Pancreas (tissue), 10 donors: ENCODE measurements around the gene HASPIN. TPM values are rescaled to one million over a fixed set of nuclear protein-coding genes. Genes with fewer than 3 reads are reported as not detected.

ENCODE experiments used
- ATAC-seq, 4 donors: fragments of 200-7000 bp; cut with Tn5 transposase; one replicate each; pipeline versions ENCODE4 v1.8.0 to v1.9.1; 2020; ENCODE audit warnings: mild to moderate bottlenecking in 4 of 4, moderate library complexity in 4 of 4
- DNase-seq, 6 donors: peaks; one replicate each; pipeline ENCODE4 v3.0.0-alpha.2; 2020
- FAIRE-seq: peaks from 2 replicates; lab custom pipeline; 2012; peaks lifted over from hg19 to GRCh38; lab: Jason Lieb, UNC
- H3K27ac ChIP-seq, 4 donors: fragments of 200-600 bp; sonication (generic); 1 replicate in 3 of 4; 2 replicates in 1 of 4; pipeline versions ENCODE4 v1.5.0 to v1.8.0; 2020
- H3K27me3 ChIP-seq, 4 donors: fragments of 200-600 bp; one replicate each; pipeline ENCODE4 v1.8.0; 2021
- H3K36me3 ChIP-seq, 3 donors: fragments of 200-600 bp; sonication (generic) in 1 of 3; one replicate each; pipeline versions ENCODE4 v1.5.0 to v1.8.0; 2020 to 2021
- H3K4me1 ChIP-seq, 3 donors: fragments of 200-600 bp; one replicate each; pipeline ENCODE4 v1.8.0; 2021
- H3K4me3 ChIP-seq, 4 donors: fragments of 200-600 bp; sonication (generic) in 2 of 4; one replicate each; pipeline versions ENCODE4 v1.5.0 to v1.8.0; 2020 to 2021
- H3K9me3 ChIP-seq, 4 donors: fragments of 200-600 bp; one replicate each; pipeline ENCODE4 v1.8.0; 2021
- CTCF ChIP-seq, 4 donors: fragments of 200-600 bp; sonication (generic) in 3 of 4; IDR thresholded peaks; one replicate each; pipeline versions ENCODE4 v1.5.0 to v1.8.0; 2021; ENCODE audit warnings: antibody characterized with exemption in 4 of 4
- whole genome bisulfite sequencing, 2 donors: extraction: QIAGEN DNeasy Blood & Tissue Kit; methylation state at CpG; one replicate each; pipeline ENCODE4 v1.1.7; 2013; 5-methylcytosine and 5-hydroxymethylcytosine counted together
- intact Hi-C, 3 donors: fragments of 100-400 bp; cut with DNase I; formaldehyde crosslinking; loops; one replicate each; pipeline versions ENCODE4 v1.11.1 to v1.14.2; 2022
- polyA plus RNA-seq, 2 donors: library from polyadenylated mRNA; stranded (reverse); fragments of 200-250 nt; gene quantifications; one replicate each; pipeline ENCODE4 v1.2.3, GENCODE V29; 2013
- total RNA-seq, 6 donors: library from RNA; stranded (reverse); fragmentation: NEBNext Ultra II Directional in 4 of 6; extraction: Animal tissue kit (Norgen Biotek cat#: 25700) in 4 of 6; gene quantifications; one replicate each; pipeline versions ENCODE4 v1.2.1 to v1.2.4, GENCODE V29; 2021 to 2023
- donor health status: healthy with polysubstance abuse.
- donor health status: DM: no; HTN: no; CAD: no; lungs with moderate emphysema.
- donor health status: DM: no; HTN: no; CAD: no.
- donor health status: control.
- donor health status: control.
- donor health status: Bipolar disorder and iron deficiency.
- donor health status: DM: yes; HTN: yes; CAD: no.
- donor health status: DM: no; HTN: no; CAD: no.
- donor health status: DM: no; HTN: no; CAD: no.
- donor health status: DM: yes; HTN: yes; CAD: no.

HASPIN gene
- total and polyA plus RNA-seq, 8 donors = 0.05 to 0.31 (median 0.21) TPM; not detected in 2

GRCh38 chr17:3750296-3750695 lies 26.6 kb downstream of the HASPIN start:
- no peak for TF ChIP-seq CTCF (IDR thresholded peaks at IDR 0.05)
- intact Hi-C loops = no loop called here
- no peaks in the 10 kb centered on the region for H3K27me3 ChIP-seq
- no peaks in the 10 kb centered on the region for H3K36me3 ChIP-seq
- H3K27ac ChIP-seq = no peak overlapping the region
- H3K9me3 ChIP-seq = no peaks in the 10 kb centered on the region
- ATAC-seq = no peak
- no peak for FAIRE-seq
- no peak overlapping the region for H3K4me3 ChIP-seq
- DNase-seq = no peak
- WGBS, 2 donors = 73 to 83% methylated on average over 17 of the region's 17 CpGs
- no peaks in the 10 kb centered on the region for H3K4me1 ChIP-seq

- no peak for TF ChIP-seq CTCF (IDR thresholded peaks at IDR 0.05)
Measured at GRCh38 chr17:3750926-3751325, 27.2 kb downstream of the HASPIN start.

GRCh38 chr17:3751836-3752235 lies 28.1 kb downstream of the HASPIN start:
- Histone ChIP-seq H3K36me3 (no peaks in the 10 kb centered on the region), H3K4me3 (no peak overlapping the region)
- 92 to 94% methylated on average over 14 to 15 of the region's 15 CpGs for WGBS, 2 donors

More at GRCh38 chr17:3750926-3751325, 27.2 kb downstream of the HASPIN start:
- intact Hi-C loops = no loop called here
- no peak overlapping the region for H3K27ac ChIP-seq
- H3K4me3 ChIP-seq = no peak overlapping the region
- H3K36me3 ChIP-seq = no peaks in the 10 kb centered on the region
- ATAC-seq (no peak), DNase-seq (no peak), FAIRE-seq (no peak)
- 67 to 75% methylated on average over 8 of the region's 8 CpGs for WGBS, 2 donors
- no peaks in the 10 kb centered on the region for H3K27me3 ChIP-seq
- H3K9me3 ChIP-seq = no peaks in the 10 kb centered on the region
- peaks cover 0 to 4% (median 0%) of the 10 kb centered on the region in 3 donors for H3K4me1 ChIP-seq

GRCh38 chr17:3753624-3754023 lies 29.9 kb downstream of the HASPIN start:
- H3K4me1 ChIP-seq = peaks cover 0 to 4% (median 0%) of the 10 kb centered on the region in 3 donors
- peak in 2 of 6 donors; percentile 29 to 46 for DNase-seq
- H3K4me3 ChIP-seq = no peak overlapping the region
- intact Hi-C loops = no loop called here
- no peak for FAIRE-seq
- no peaks in the 10 kb centered on the region for H3K9me3 ChIP-seq
- no peak for TF ChIP-seq CTCF (IDR thresholded peaks at IDR 0.05)
- no peaks in the 10 kb centered on the region for H3K36me3 ChIP-seq
- H3K27me3 ChIP-seq = no peaks in the 10 kb centered on the region
- WGBS, 2 donors = 69 to 80% methylated on average over 12 of the region's 12 CpGs
- H3K27ac ChIP-seq = no peak overlapping the region
- ATAC-seq = no peak

More at GRCh38 chr17:3751836-3752235, 28.1 kb downstream of the HASPIN start:
- ATAC-seq (no peak), FAIRE-seq (no peak), DNase-seq (no peak)
- H3K27ac ChIP-seq = no peak overlapping the region
- no peaks in the 10 kb centered on the region for H3K27me3 ChIP-seq
- intact Hi-C loops = no loop called here
- no peak for TF ChIP-seq CTCF (IDR thresholded peaks at IDR 0.05)
- H3K9me3 ChIP-seq = no peaks in the 10 kb centered on the region
- H3K4me1 ChIP-seq = peaks cover 0 to 4% (median 0%) of the 10 kb centered on the region in 3 donors

- Histone ChIP-seq H3K4me1 (peaks cover 0 to 4% (median 0%) of the 10 kb centered on the region in 3 donors), H3K27me3 (no peaks in the 10 kb centered on the region), H3K36me3 (no peaks in the 10 kb centered on the region), H3K9me3 (no peaks in the 10 kb centered on the region), H3K27ac (peak overlapping the region in 2 of 4 donors; percentile 30 to 49), H3K4me3 (peak overlapping the region in 1 of 4 donors; percentile 2)
- TF ChIP-seq CTCF (IDR thresholded peaks at IDR 0.05) = no peak
- DNase-seq = no peak
- no peak for FAIRE-seq
- no peak for ATAC-seq
- intact Hi-C loops = no loop called here
- WGBS, 2 donors = 81 to 82% methylated on average over 18 of the region's 18 CpGs
Measured at GRCh38 chr17:3754066-3754457, 30.4 kb downstream of the HASPIN start.
